GM21367 (cell line): ENCODE measurements around the gene MYL4.
"Not testable (repeated sequence)": the region's sequence is repeated elsewhere in the genome, so short reads cannot be mapped to it uniquely, and the experiment has no call there.

Source experiments
- ATAC-seq: cut with Tn5 transposase; IDR thresholded peaks from one replicate; pipeline ENCODE4 v1.9.1; 2021; ENCODE audit not compliant: unreplicated experiment

Gene MYL4

GRCh38 chr17:47268964-47269363 is 59.8 kb downstream of the MYL4 start:
- ATAC-seq = not testable (repeated sequence)

GRCh38 chr17:47269561-47270280 is 60.6 kb downstream of the MYL4 start:
- not testable (repeated sequence) for ATAC-seq

GRCh38 chr17:47270946-47271705 is 62.0 kb downstream of the MYL4 start:
- ATAC-seq = no peak

GRCh38 chr17:47272491-47272890 is 63.3 kb downstream of the MYL4 start:
- ATAC-seq = no peak

GRCh38 chr17:47273245-47273644 is 64.1 kb downstream of the MYL4 start:
- no peak for ATAC-seq
